IPS DF 4.7 (cell line): ENCODE results near the gene ZFY.

ENCODE experiments used
- DNase-seq: peaks from one replicate; pipeline ENCODE4 v3.0.0-alpha.2; 2013; ENCODE audit warnings: low spot score; ENCODE audit errors: extremely low read depth

Gene ZFY

DNA sequence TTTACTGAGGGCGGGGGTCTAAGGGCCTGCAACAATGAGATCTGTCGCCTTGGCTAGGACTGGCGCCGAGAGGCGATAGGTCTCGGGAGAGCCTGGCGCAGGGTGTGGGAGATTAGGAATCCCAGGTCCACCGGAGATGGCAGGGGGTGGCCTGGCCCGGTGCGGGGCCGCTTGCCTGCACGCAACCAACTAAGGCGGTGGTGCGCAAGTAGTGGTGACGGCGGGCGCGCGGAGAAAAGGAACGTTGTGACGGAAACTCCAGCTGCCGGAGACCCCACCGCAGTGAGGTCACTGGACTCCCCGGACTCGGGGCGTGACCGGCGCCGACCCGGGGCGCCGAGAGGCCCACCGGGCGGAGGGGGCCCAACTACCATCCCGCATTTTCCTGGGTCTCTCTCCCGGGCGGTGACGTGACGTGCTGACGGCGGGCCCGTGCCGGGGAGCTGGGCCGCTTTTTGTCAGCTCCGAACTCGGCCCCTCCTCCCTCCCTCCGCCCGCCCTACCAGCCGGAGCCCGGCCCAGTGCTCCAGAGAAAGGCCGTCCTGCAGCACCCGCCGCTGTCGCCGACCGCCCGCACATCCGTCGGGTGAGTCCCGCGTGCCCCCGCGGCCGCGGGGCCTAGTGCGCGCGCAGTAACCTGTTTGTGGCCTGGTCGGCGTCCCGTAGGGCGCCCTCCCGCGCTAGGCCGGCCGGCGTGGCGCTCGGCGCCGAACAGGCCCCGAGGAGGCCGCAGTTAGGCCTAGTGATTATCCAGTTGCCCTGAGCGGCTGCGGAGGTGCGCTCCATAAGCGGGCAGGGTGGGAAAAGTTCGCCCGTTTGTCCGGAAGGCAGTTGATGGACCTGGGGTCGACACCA is at the start of gene ZFY:
ZFY (plus strand) TSS at position 521 of the 855 bp plus-strand sequence. CDS start 18,556 bp downstream, outside the sequence.
- DNase-seq = no peak

GRCh38 chrY:2885880-2886279 is 49.3 kb upstream of the ZFY start:
- no peak for DNase-seq

GRCh38 chrY:2887386-2887785 is 47.8 kb upstream of the ZFY start:
- DNase-seq = no peak

GRCh38 chrY:2887955-2888354 is 47.2 kb upstream of the ZFY start:
- DNase-seq = no peak

DNA sequence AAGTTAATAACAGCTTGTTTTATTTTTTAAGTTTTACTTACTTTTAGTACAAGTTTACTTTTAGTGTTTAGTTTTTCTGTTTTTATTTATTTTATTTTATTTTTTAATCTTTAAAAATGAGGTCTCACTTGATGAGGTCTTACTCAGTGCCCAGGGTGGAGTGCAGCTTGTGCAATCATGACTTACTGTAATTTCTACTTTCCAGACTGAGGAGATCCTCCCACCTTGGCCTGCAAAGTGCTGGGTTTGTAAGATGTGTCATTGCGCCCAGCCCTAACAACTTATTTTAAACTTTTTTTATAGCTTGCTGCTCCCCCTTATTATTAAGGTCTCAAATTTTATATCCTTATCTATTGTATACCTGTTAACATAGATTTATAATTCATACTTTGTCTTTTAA is 41.7 kb upstream of the ZFY start:
- no peak for DNase-seq

DNA sequence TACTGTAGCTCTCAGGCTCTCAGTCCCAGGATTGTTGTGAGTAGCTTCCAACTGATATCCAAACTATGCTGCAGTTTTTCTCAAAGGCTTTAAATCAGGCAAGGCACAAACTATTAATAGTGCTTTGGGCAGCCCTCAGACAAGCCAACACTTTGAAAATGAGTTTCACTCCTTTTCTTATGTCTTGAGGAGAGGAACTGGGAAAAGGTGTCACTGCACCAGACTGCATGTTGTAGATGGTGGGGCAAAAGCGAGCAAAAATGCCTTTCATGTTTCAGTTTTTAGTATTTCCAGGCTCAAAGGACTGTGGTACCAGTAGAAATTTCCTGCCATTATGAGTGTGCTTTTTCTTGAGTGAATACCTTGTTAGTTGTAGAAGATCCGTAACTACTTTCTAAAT is 39.1 kb upstream of the ZFY start:
- DNase-seq = no peak

DNA sequence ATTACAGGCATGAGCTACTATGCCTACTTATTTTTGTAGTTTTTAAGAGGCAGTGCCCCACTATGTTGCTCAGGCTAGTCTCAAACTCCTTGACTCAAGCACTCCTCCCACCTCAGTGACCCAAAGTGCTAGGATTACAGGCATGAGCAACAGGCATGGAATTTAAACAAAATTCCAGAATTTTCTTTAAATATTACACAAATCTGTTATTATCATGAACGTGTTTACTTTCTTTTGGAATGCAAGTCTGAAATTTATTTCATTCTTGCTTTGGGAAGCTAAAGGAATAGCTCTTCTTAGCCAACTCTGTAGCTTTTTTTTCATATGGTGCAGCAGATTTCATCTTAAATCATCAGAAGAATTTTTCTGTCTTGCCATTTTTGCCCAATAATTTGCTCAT is 27.8 kb upstream of the ZFY start:
- DNase-seq = no peak

DNA sequence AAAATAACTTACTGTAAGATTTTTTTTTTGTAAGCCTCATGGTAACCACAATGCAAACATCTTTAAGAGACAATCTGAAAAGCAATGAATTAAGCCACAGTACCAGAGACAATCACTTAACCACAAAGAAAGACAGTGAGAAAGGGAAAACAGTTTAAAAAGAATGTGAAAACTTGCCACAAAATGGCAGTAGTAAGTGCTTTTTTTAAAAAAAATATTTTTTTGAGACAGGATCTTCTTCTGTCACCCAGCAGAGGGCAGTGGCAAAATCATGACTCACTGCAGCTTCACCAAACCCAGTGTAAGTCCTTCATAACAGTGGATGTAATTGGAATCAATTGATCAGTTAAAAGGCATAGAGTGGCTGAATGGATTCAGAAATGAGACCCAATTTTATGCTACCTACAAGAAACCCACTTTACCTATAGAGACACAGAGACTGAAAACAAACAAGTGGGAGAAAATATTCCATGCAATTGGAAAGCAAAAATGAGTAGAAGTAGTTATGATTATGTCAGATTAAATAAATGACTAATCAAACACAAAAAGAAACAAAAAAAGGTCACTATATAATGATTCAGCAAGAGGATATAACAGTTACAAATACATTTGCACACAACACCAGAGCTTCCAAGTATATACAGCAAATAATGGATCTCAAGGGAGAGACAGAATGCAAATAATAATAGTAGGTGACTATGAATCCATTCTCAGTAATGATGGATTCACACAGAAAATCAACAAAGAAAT is 21.9 kb upstream of the ZFY start:
- no peak for DNase-seq

DNA sequence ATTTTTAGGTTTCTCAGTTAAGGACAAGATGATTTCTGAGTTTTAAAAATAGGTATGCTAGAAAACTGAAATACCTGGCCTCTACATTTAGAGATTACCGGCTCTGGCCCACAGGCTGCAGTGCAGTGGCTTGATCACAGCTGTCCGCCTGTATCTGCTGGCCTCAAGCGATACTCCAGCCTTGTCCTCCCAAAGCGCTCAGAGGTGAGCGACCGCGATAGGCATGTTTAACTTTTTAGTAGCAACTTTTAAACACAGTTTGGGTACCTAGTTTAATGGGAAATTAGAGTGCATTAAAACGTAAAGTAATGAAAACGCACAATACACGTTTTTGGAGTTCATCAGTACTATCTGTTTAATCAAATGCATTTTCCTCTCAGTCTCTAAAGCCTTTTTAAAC is 1.1 kb upstream of the ZFY start:
- DNase-seq = no peak

- peak; percentile 62 for DNase-seq
These were observed 695 bp downstream of the ZFY start for GRCh38 chrY:2935716-2936435.

GRCh38 chrY:2936436-2936750 is 1.2 kb downstream of the ZFY start:
- no peak for DNase-seq

- DNase-seq = no peak
These were observed 2.0 kb downstream of the ZFY start for GRCh38 chrY:2937149-2937548.

DNA sequence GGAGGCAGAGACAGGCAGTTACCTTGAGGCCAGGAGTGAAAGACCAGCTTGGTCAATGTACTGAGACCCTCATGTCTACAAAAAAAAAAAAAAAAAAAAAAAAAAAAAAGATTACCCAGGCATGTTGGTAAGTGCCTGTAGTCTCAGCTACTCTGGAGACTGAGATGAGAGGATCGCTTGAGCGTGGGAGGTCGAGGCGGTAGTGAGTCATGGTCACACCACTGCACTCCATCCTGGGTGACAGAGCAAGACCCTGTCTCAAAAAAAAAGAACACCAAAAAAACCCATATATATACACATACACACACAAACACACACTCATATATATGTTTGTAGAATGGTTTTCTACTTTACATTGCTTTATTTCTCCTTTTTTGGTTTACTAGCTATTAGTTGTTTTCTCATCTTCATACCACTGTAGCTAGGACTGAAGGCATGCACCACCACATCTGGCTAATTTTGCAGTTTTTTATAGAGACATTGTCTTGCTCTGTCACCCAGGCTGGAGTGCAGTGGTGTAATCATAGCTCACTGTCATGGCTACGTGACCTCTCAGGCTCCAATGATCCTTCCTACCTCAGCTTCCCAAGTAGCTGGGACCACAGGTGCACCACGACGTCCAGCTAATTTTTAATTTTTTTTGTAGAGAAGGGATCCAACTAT is 14.5 kb downstream of the ZFY start:
- DNase-seq = no peak

DNA sequence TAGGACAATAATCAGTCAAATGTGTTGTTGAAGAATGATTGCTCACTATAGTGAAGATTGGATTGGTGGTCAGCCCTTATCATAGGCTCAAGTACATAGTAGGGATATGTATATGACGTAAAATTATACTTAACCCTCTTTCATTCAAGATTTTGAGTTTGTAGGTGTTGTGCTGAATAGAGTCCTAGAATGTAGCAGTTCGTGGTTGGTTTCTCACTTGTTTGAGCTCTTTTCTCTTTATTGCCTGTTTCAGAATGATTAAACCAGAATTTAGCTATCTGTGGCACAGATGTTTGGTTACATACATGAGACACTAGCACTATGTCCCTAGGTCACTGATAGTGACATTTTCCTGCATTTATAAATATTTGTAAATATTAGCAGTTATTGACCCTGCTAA is 15.5 kb downstream of the ZFY start:
- DNase-seq = no peak

DNA sequence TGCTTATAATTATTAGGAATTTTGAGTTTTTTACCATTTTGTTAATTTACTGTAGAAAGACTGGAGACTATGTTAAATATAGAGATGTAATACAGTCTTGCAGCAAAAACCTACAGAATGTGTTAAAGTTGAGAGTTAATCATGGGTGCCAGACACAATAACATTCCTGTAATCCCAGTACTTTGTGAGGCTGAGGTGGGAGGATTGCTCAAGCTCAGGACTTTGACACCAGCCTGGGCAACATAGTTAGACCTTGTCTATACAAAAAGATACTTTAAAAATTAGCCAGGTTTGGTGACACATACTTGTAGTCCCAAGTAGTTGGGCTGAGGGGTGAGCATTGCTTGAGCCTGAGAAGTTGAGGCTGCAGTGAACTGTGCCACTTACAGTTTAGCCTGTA is 17.7 kb downstream of the ZFY start:
- no peak for DNase-seq

DNA sequence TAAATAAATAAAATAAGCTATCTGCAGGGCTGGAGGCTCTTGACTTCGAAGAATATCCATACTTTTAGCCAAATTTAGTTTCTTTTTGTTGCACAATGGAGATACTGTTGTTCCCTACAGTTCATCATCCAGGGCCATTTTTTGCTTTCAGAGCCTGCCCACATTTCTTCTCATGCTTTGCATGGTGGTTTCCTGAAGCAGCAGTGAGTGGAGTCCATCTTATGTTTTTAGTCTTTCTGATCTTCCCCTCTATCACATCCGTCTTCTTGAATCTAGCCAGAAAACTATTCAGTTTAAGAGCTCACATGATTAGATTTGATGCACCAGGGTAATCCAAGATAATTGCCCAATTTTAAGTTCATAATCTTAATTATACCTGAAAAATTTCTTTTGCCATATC is 19.6 kb downstream of the ZFY start:
- DNase-seq = no peak

- no peak for DNase-seq
These were observed 20.4 kb downstream of the ZFY start for GRCh38 chrY:2955561-2955960.

GRCh38 chrY:2962061-2962460 is 26.9 kb downstream of the ZFY start:
- DNase-seq = no peak

- no peak for DNase-seq
These were observed 29.6 kb downstream of the ZFY start for GRCh38 chrY:2964814-2965213.

DNA sequence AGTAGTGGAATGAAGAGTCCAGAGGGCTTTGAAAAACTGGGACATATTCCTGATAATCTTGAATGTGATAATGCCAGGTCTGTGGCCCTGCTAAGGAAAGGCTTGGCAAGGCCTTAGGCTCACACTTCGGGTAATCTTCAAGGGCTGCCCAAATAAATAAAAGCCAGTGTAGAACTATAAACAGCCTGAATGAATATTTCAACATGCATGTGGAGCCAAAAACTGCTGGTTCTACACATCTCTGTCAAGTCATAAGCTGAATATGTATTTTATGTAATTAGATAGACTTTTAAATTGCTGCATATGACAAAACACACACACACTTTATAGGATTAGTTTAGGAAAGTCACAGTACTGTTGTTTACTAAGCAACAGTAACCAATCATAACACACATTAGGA is 30.4 kb downstream of the ZFY start:
- no peak for DNase-seq

DNA sequence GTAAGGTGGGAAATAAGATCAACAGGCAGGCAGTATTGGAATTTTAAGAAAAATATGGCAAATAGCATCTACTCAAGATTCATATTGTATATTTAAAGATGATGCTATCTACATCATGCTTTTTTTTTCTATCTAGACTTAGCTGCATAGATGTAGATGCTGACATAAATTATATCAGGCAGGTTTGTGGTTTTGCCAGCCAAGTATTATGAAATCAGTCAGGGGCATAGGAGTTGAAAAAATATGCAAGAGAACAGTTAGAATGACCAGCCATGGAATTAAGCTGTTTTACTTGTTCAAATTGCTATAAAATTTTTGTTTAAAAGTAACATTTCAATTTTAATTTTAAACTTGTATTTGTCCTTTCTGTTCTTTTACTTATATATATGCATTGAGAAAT is 34.4 kb downstream of the ZFY start:
- DNase-seq = no peak

DNA sequence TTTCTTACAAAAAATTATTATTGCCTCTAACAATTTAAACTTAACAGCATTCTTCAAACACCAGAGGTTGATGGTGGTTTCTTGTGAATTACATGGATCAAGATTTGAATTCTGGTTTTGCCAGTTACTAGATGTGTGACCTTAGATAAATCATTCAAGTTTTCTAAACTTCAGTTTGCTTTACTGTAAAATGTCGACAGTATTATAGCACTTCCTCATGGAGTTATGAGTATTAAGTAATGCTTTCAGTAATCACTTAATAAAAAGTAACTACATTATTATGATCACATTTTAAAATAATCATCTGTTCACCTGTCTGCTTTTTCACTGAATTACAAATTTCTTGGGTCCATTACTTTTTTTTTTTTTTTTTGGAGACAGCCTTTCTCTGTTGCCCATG is 37.5 kb downstream of the ZFY start:
- no peak for DNase-seq
